Heart left ventricle (tissue), 16 donors: ENCODE data around the gene SCN9A. TPM values are rescaled to one million over a fixed set of nuclear protein-coding genes. Genes with fewer than 3 reads are reported as not detected.

Source experiments
- ATAC-seq, 4 donors: fragments of 200-7000 bp; cut with Tn5 transposase; one replicate each; pipeline ENCODE4 v1.9.1; 2020 to 2022; ENCODE audit warnings: moderate library complexity in 4 of 4, mild to moderate bottlenecking in 3 of 4, moderate number of reproducible peaks in 1 of 4
- DNase-seq, 5 donors: peaks; one replicate each; pipeline ENCODE4 v3.0.0-alpha.2; 2020
- H3K27ac ChIP-seq, 12 donors: fragments of 200-600 bp; sonication (generic) in 4 of 12; one replicate each; pipeline versions ENCODE4 v1.5.0 to v1.8.0; 2016 to 2022; ENCODE audit warnings: mild to moderate bottlenecking in 2 of 12
- H3K27me3 ChIP-seq, 9 donors: fragments of 200-600 bp; sonication (generic) in 2 of 9; one replicate each; pipeline versions ENCODE4 v1.5.1 to v1.8.0; 2016 to 2022; ENCODE audit warnings: mild to moderate bottlenecking in 3 of 9
- H3K36me3 ChIP-seq, 9 donors: fragments of 200-600 bp; sonication (generic) in 2 of 9; one replicate each; pipeline versions ENCODE4 v1.5.0 to v1.8.0; 2018 to 2022; ENCODE audit warnings: mild to moderate bottlenecking in 2 of 9
- H3K4me1 ChIP-seq, 12 donors: fragments of 200-600 bp; sonication (generic) in 4 of 12; one replicate each; pipeline versions ENCODE4 v1.5.0 to v1.8.0; 2016 to 2022; ENCODE audit warnings: mild to moderate bottlenecking in 3 of 12
- H3K4me3 ChIP-seq, 12 donors: fragments of 200-600 bp; sonication (generic) in 4 of 12; one replicate each; pipeline versions ENCODE4 v1.5.0 to v1.8.0; 2017 to 2022; ENCODE audit warnings: mild to moderate bottlenecking in 9 of 12, moderate library complexity in 4 of 12
- H3K9me3 ChIP-seq, 12 donors: fragments of 200-600 bp; sonication (generic) in 4 of 12; one replicate each; pipeline versions ENCODE4 v1.5.0 to v1.8.0; 2016 to 2022; ENCODE audit warnings: mild to moderate bottlenecking in 1 of 12
- CTCF ChIP-seq, 12 donors: fragments of 200-600 bp; sonication (generic) in 4 of 12; IDR thresholded peaks; one replicate each; pipeline versions ENCODE4 v1.5.0 to v1.8.0; 2018 to 2022; ENCODE audit warnings: antibody characterized with exemption in 12 of 12, mild to moderate bottlenecking in 5 of 12
- POLR2A ChIP-seq, 2 donors: fragments of 450-650 bp; IDR thresholded peaks; one replicate each; pipeline ENCODE4 v1.6.1; 2017; ENCODE audit warnings: antibody characterized with exemption in 2 of 2, mild to moderate bottlenecking in 2 of 2, moderate library complexity in 2 of 2
- WGBS, 4 donors: extraction: QIAGEN DNeasy Blood & Tissue Kit in 2 of 4; methylation state at CpG; one replicate each; pipeline versions ENCODE4 v1.1.5 to v1.1.7; 2013 to 2018; 5-methylcytosine and 5-hydroxymethylcytosine counted together
- intact Hi-C, 10 donors: fragments of 100-400 bp; cut with DNase I; formaldehyde crosslinking; loops; one replicate each; pipeline versions ENCODE4 v1.11.1 to v1.14.2; 2022
- polyA plus RNA-seq, 2 donors: library from polyadenylated mRNA; stranded (reverse); fragments of 200-250 nt; gene quantifications; one replicate each; pipeline ENCODE4 v1.2.3, GENCODE V29; 2013
- total RNA-seq, 9 donors: library from RNA; depleted of rRNA in 2 of 9; stranded (reverse); fragments of >200 nt in 2 of 9; fragmentation: NEBNext Ultra II Directional in 3 of 9; extraction: Animal tissue kit (Norgen Biotek cat#: 25700) in 3 of 9; gene quantifications; one replicate each; pipeline versions ENCODE4 v1.1.0 to v1.2.4, GENCODE V29; 2016 to 2023
- donor health status: ischemic (EF 13 %, LVEDD 7.1; RV severe dilation, severe dysfunction).
- donor health status: healthy with polysubstance abuse.
- donor health status: DM: no; HTN: yes; CAD: no.
- donor health status: DM: no; HTN: no; CAD: no.
- donor health status: ischemic (EF 25% LVEDD 6.9; RV normal size, moderate dysfunction).
- donor health status: ischemic (EF 25% LVEDD 5.7; RV mildly dilated, moderate dysfunction).
- donor health status: healthy.
- donor health status: DM: yes; HTN: yes; CAD: no.
- donor health status: ischemic (EF 35%, LVEDD 5.7; RV mildly dilated, moderate dysfunction).
- donor health status: nonischemic (EF 11% LVEDD 7.7; RV severe dilation, severe dysfunction).
- donor health status: DM: yes; HTN: yes; CAD: no.
- donor health status: PGD.
- donor health status: ischemic (EF 29% LVEDD 5.4; RV normal size, mild dysfunction).
- donor health status: nonischemic (EF 23%, LVEDD 6.1; RV moderate dilation, normal function).

The SCN9A gene
- total and polyA plus RNA-seq, 11 donors: 0.08 to 3.2 (median 0.99) TPM

GRCh38 chr2:166404831-166405568, 29.3 kb upstream of the SCN9A start:
- Histone ChIP-seq H3K36me3 (peaks cover 0 to 26% (median 0%) of the 10 kb centered on the region in 9 donors), H3K9me3 (no peaks in the 10 kb centered on the region), H3K4me3 (no peak overlapping the region), H3K27me3 (no peaks in the 10 kb centered on the region), H3K4me1 (no peaks in the 10 kb centered on the region), H3K27ac (no peak overlapping the region)
- 64 to 77% (median 72%) methylated on average over 2 of the region's 2 CpGs for WGBS, 4 donors
- ATAC-seq: no peak
- TF ChIP-seq POLR2A (IDR thresholded peaks at IDR 0.05): no peak
- no peak for TF ChIP-seq CTCF (IDR thresholded peaks at IDR 0.05)
- intact Hi-C loops: no loop called here
- DNase-seq: no peak

GRCh38 chr2:166394245-166394644, 18.5 kb upstream of the SCN9A start:
- TF ChIP-seq CTCF (IDR thresholded peaks at IDR 0.05) (no peak), POLR2A (IDR thresholded peaks at IDR 0.05) (no peak)
- Histone ChIP-seq H3K27ac (no peak overlapping the region), H3K36me3 (no peaks in the 10 kb centered on the region), H3K9me3 (peaks cover 0 to 2% (median 0%) of the 10 kb centered on the region in 12 donors), H3K27me3 (no peaks in the 10 kb centered on the region), H3K4me1 (no peaks in the 10 kb centered on the region), H3K4me3 (no peak overlapping the region)
- ATAC-seq (no peak), DNase-seq (no peak)
- intact Hi-C loops: no loop called here
- 91 to 100% (median 94%) methylated on average over 1 of the region's 1 CpG for WGBS, 4 donors

GRCh38 chr2:166393008-166393407, 17.3 kb upstream of the SCN9A start:
- no peak for DNase-seq
- Histone ChIP-seq H3K4me1 (no peaks in the 10 kb centered on the region), H3K27me3 (no peaks in the 10 kb centered on the region), H3K27ac (no peak overlapping the region), H3K9me3 (no peaks in the 10 kb centered on the region), H3K4me3 (no peak overlapping the region), H3K36me3 (no peaks in the 10 kb centered on the region)
- 77 to 87% (median 81%) methylated on average over 3 of the region's 3 CpGs for WGBS, 4 donors
- TF ChIP-seq POLR2A (IDR thresholded peaks at IDR 0.05): no peak
- no peak for ATAC-seq
- intact Hi-C loops: no loop called here

GRCh38 chr2:166388481-166389070, 12.8 kb upstream of the SCN9A start:
- Histone ChIP-seq H3K27me3 (no peaks in the 10 kb centered on the region), H3K36me3 (no peaks in the 10 kb centered on the region), H3K9me3 (no peaks in the 10 kb centered on the region), H3K27ac (no peak overlapping the region), H3K4me1 (no peaks in the 10 kb centered on the region), H3K4me3 (no peak overlapping the region)
- ATAC-seq (peak in 3 of 4 donors; percentile 39 to 44 (median 42)), DNase-seq (no peak)
- no peak for TF ChIP-seq CTCF (IDR thresholded peaks at IDR 0.05)
- no peak for TF ChIP-seq POLR2A (IDR thresholded peaks at IDR 0.05)
- intact Hi-C loops: no loop called here
- WGBS, 4 donors: 25 to 46% (median 31%) methylated on average over 3 of the region's 3 CpGs
